SK-N-SH (cell line): Measurements from ENCODE around the gene RASAL2. TPM values are rescaled to one million over a fixed set of nuclear protein-coding genes. Genes with fewer than 3 reads are reported as not detected.

ENCODE experiments used
- CTCF ChIA-PET: fragments of 300-600, 350-600 bp; formaldehyde crosslinking; extraction: SDS; loops from one replicate; lab custom pipeline; 2021; lab: Yijun Ruan, JAX
- POLR2A ChIA-PET: fragments of 350-600 bp; sonication (Branson Sonifier 250); formaldehyde crosslinking; extraction: SDS; loops from one replicate; lab custom pipeline; 2020; ENCODE audit warnings: antibody characterized with exemption, inconsistent platforms; lab: Yijun Ruan, JAX
- DNase-seq: peaks from one replicate; pipeline ENCODE4 v3.0.0; 2012
- H2AFZ ChIP-seq: fragments of 200-600 bp; sonication (generic); 2 replicates; pipeline ENCODE4 v1.8.1; 2016; ENCODE audit warnings: antibody characterized with exemption, mild to moderate bottlenecking, low read depth
- H3F3A ChIP-seq: fragments of 200-600 bp; sonication (generic); replicated peaks from 2 replicates; pipeline ENCODE3; 2016; ENCODE audit warnings: antibody characterized with exemption, mild to moderate bottlenecking; ENCODE audit not compliant: insufficient read depth
- H3K27ac ChIP-seq, 2 experiments: fragments of 200-500 bp in 1 of 2; fragments of 200-600 bp in 1 of 2; sonication (Bioruptor generic) in 1 of 2; sonication (generic), shearing (Covaris generic) in 1 of 2; 2 replicates each; pipeline versions ENCODE4 v1.5.1 to v1.6.1; 2014 to 2016; ENCODE audit warnings: low read depth in 2 of 2, inconsistent platforms in 1 of 2, low read length in 1 of 2, mild to moderate bottlenecking in 1 of 2, mixed read lengths in 1 of 2
- H3K27me3 ChIP-seq: fragments of 200-600 bp; sonication (generic), shearing (Covaris generic); 2 replicates; pipeline ENCODE4 v1.6.1; 2016; ENCODE audit warnings: mixed run types; ENCODE audit not compliant: insufficient read depth
- H3K36me3 ChIP-seq, 2 experiments: fragments of 200-500 bp in 1 of 2; fragments of 200-600 bp in 1 of 2; sonication (Bioruptor generic) in 1 of 2; sonication (generic) in 1 of 2; replicated peaks in 1 of 2; 2 replicates each; pipeline versions ENCODE3 to v1.5.1; 2014 to 2016; ENCODE audit warnings: low read length in 1 of 2, mild to moderate bottlenecking in 1 of 2; ENCODE audit not compliant: insufficient read depth in 2 of 2, control insufficient read depth in 1 of 2
- H3K4me1 ChIP-seq, 2 experiments: fragments of 200-500 bp in 1 of 2; fragments of 200-600 bp in 1 of 2; sonication (Bioruptor generic) in 1 of 2; sonication (generic), shearing (Covaris generic) in 1 of 2; 2 replicates each; pipeline versions ENCODE4 v1.5.1 to v1.6.1; 2014 to 2016; ENCODE audit warnings: low read depth in 1 of 2, low read length in 1 of 2, mixed run types in 1 of 2; ENCODE audit not compliant: insufficient read depth in 2 of 2, control insufficient read depth in 1 of 2
- H3K4me2 ChIP-seq: fragments of 200-600 bp; sonication (generic), shearing (Covaris generic); 2 replicates; pipeline ENCODE4 v1.6.1; 2017; ENCODE audit warnings: mixed run types
- H3K4me3 ChIP-seq, 2 experiments: fragments of 200-500 bp in 1 of 2; fragments of 200-600 bp in 1 of 2; sonication (Bioruptor generic) in 1 of 2; sonication (generic), shearing (Covaris generic) in 1 of 2; 2 replicates each; pipeline versions ENCODE4 v1.5.1 to v1.8.1; 2014 to 2016; ENCODE audit warnings: low read depth in 2 of 2, inconsistent platforms in 1 of 2, low read length in 1 of 2, mild to moderate bottlenecking in 1 of 2, mixed read lengths in 1 of 2, moderate library complexity in 1 of 2
- H3K79me2 ChIP-seq: fragments of 200-600 bp; sonication (generic); 2 replicates; pipeline ENCODE4 v1.8.1; 2017; ENCODE audit warnings: mild to moderate bottlenecking; ENCODE audit not compliant: insufficient read depth
- H3K9ac ChIP-seq: fragments of 200-600 bp; sonication (generic); 2 replicates; pipeline ENCODE4 v1.6.1; 2017; ENCODE audit warnings: mixed run types
- H3K9me2 ChIP-seq: fragments of 200-600 bp; sonication (generic); 2 replicates; pipeline ENCODE4 v1.6.1; 2017; ENCODE audit warnings: mixed run types
- H3K9me3 ChIP-seq: fragments of 200-600 bp; sonication (generic); 2 replicates; pipeline ENCODE4 v1.6.1; 2017; ENCODE audit warnings: mixed run types, mild to moderate bottlenecking, moderate library complexity
- H4K20me1 ChIP-seq: fragments of 200-600 bp; sonication (generic); 2 replicates; pipeline ENCODE4 v1.6.1; 2017; ENCODE audit warnings: mild to moderate bottlenecking, mixed run types; ENCODE audit not compliant: insufficient read depth
- CTCF ChIP-seq: fragments of 200-600 bp; sonication (generic); IDR thresholded peaks from 2 replicates; pipeline ENCODE4 v1.6.1; 2017; ENCODE audit warnings: antibody characterized with exemption, mild to moderate bottlenecking, moderate library complexity
- FOSL2 ChIP-seq: IDR thresholded peaks from 2 replicates; pipeline ENCODE4 v1.4.0; 2012; ENCODE audit warnings: low read depth, mild to moderate bottlenecking, moderate library complexity, borderline replicate concordance
- GATA2 ChIP-seq: sonication (generic); formaldehyde crosslinking; IDR thresholded peaks from 2 replicates; pipeline ENCODE4 v1.5.0; 2020; ENCODE audit warnings: mild to moderate bottlenecking, missing genetic modification reagents
- IRF3 ChIP-seq: fragments of 150-350 bp; IDR thresholded peaks from 2 replicates; pipeline ENCODE4 v1.6.1; 2016; ENCODE audit warnings: mild to moderate bottlenecking, low read depth, low read length
- MXI1 ChIP-seq: IDR thresholded peaks from 2 replicates; pipeline ENCODE4 v1.6.1; 2012; ENCODE audit warnings: mild to moderate bottlenecking, low read depth, low read length, improper control_type of control experiment
- NFIC ChIP-seq: IDR thresholded peaks from 2 replicates; pipeline ENCODE4 v1.4.0; 2012; ENCODE audit warnings: borderline replicate concordance
- NRF1 ChIP-seq: IDR thresholded peaks from 2 replicates; pipeline ENCODE4 v1.6.1; 2012; ENCODE audit warnings: low read depth, mild to moderate bottlenecking, low read length
- REST ChIP-seq: IDR thresholded peaks from 2 replicates; pipeline ENCODE4 v1.6.1; 2012; ENCODE audit warnings: mild to moderate bottlenecking, low read depth, low read length, moderate library complexity
- TCF12 ChIP-seq: IDR thresholded peaks from 2 replicates; pipeline ENCODE4 v1.4.0; 2012
- YY1 ChIP-seq: IDR thresholded peaks from 2 replicates; pipeline ENCODE4 v1.4.0; 2012; ENCODE audit warnings: low read depth, mild to moderate bottlenecking
- ZBTB33 ChIP-seq: IDR thresholded peaks from 2 replicates; pipeline ENCODE4 v1.4.0; 2012; ENCODE audit warnings: low read depth, borderline replicate concordance
- WGBS: methylation state at CpG from one replicate; pipeline ENCODE4 v1.1.6; 2017; ENCODE audit warnings: low lambda C conversion rate; 5-methylcytosine and 5-hydroxymethylcytosine counted together
- polyA plus RNA-seq, 3 experiments: library from polyadenylated mRNA; depleted of rRNA; stranded (reverse); fragments of >200 nt; gene quantifications; 2 replicates each; pipeline ENCODE4 v1.2.3, GENCODE V29; 2012

RASAL2 gene
- polyA plus RNA-seq, 1 of the 3 experiments (the other 2 are of a cell fraction) = 6.9 TPM

- no peak for TF ChIP-seq REST
- TF ChIP-seq, all 33 proteins: peak for 0
Observed at GRCh38 chr1:178358456-178358855, 264.6 kb downstream of the RASAL2 start (continued).

- Histone ChIP-seq H3K9me2 (no peaks in the 10 kb centered on the region), H3K27me3 (no peaks in the 10 kb centered on the region), H4K20me1 (no peaks in the 10 kb centered on the region), H3K9me3 (no peaks in the 10 kb centered on the region), H3K9ac (no peak overlapping the region), H2AFZ (no peak overlapping the region), H3K36me3 (no peaks in the 10 kb centered on the region), H3K27ac (no peak overlapping the region), H3K4me1 (peaks cover 0 to 5% of the 10 kb centered on the region in 2 experiments; a peak in 2 of 4 replicates), H3F3A (no peaks in the 10 kb centered on the region), H3K4me2 (no peak overlapping the region), H3K4me3 (no peak overlapping the region), H3K79me2 (peaks cover 38% of the 10 kb centered on the region)
- POLR2A ChIA-PET = no interaction called here
- 93% methylated on average over 4 of the region's 4 CpGs for WGBS
- CTCF ChIA-PET = no interaction called here
- no peak for DNase-seq
- TF ChIP-seq ZBTB33 (no peak), MXI1 (no peak), YY1 (no peak), FOSL2 (no peak), NFIC (no peak), NRF1 (no peak), IRF3 (no peak), CTCF (no peak), GATA2 (CRISPR knock-in tag) (no peak), TCF12 (no peak)
Observed at GRCh38 chr1:178360421-178360820, 266.5 kb downstream of the RASAL2 start.
